B cell (primary cell): ENCODE data around the gene RGS10. TPM values are rescaled to one million over a fixed set of nuclear protein-coding genes. Genes with fewer than 3 reads are reported as not detected.

Experiments used
- ATAC-seq: fragments of 200-7000 bp; cut with Tn5 transposase; one replicate; pipeline ENCODE4 v1.10.0; 2021; ENCODE audit warnings: low read depth, mild to moderate bottlenecking, moderate number of reproducible peaks, moderate library complexity
- CTCF ChIA-PET: fragments of 350-600 bp; sonication (Branson Sonifier 250); formaldehyde crosslinking; loops from one replicate; lab custom pipeline; 2021; ENCODE audit warnings: antibody characterized with exemption, inconsistent platforms; lab: Charles Lee
- POLR2A ChIA-PET: fragments of 350-600 bp; sonication (Branson Sonifier 250); formaldehyde crosslinking; loops from one replicate; lab custom pipeline; 2021; ENCODE audit warnings: antibody characterized with exemption; lab: Charles Lee
- DNase-seq: peaks from one replicate; pipeline ENCODE4 v3.0.0; 2013
- H2AFZ ChIP-seq: 2 replicates; pipeline ENCODE4 v1.6.1; 2012; ENCODE audit warnings: mild to moderate bottlenecking, low read depth, low read length; ENCODE audit not compliant: insufficient read depth, poor library complexity, severe bottlenecking
- H3K27ac ChIP-seq, 2 donors: 1 replicate in 1 of 2; 2 replicates in 1 of 2; pipeline ENCODE4 v1.5.1; 2012 to 2013; ENCODE audit warnings: low read length in 2 of 2, mild to moderate bottlenecking in 2 of 2, moderate library complexity in 1 of 2
- H3K27me3 ChIP-seq, 4 experiments: fragments of 200-600 bp in 1 of 4; sonication (generic) in 1 of 4; replicated peaks in 1 of 4; 1 replicate in 2 of 4; 2 replicates in 2 of 4; pipeline versions ENCODE4 v1.6.1 to v1.7.0; 2013 to 2016; ENCODE audit warnings: low read length in 3 of 4, mild to moderate bottlenecking in 2 of 4, mixed read lengths in 1 of 4, moderate library complexity in 1 of 4; ENCODE audit not compliant: insufficient read depth in 4 of 4, control insufficient read depth in 3 of 4; ENCODE audit errors: control extremely low read depth in 1 of 4
- H3K36me3 ChIP-seq, 2 experiments: replicated peaks in 1 of 2; 1 replicate in 1 of 2; 2 replicates in 1 of 2; pipeline versions ENCODE4 v1.6.1 to v1.7.1; 2013; ENCODE audit warnings: low read length in 1 of 2; ENCODE audit not compliant: insufficient read depth in 2 of 2, control insufficient read depth in 1 of 2; ENCODE audit errors: control extremely low read depth in 1 of 2, extremely low read depth in 1 of 2
- H3K4me1 ChIP-seq, 2 donors: fragments of 200-600 bp in 1 of 2; sonication (generic) in 1 of 2; 1 replicate in 1 of 2; 2 replicates in 1 of 2; pipeline versions ENCODE4 v1.5.1 to v1.6.1; 2013 to 2017; ENCODE audit warnings: low read length in 2 of 2; ENCODE audit not compliant: control insufficient read depth in 2 of 2, insufficient read depth in 2 of 2
- H3K4me2 ChIP-seq: replicated peaks from 2 replicates; pipeline ENCODE3; 2012; ENCODE audit warnings: mild to moderate bottlenecking, low read depth, low read length; ENCODE audit not compliant: poor library complexity, severe bottlenecking
- H3K4me3 ChIP-seq, 5 experiments: fragments of 200-600 bp in 1 of 5; sonication (generic) in 1 of 5; 1 replicate in 3 of 5; 2 replicates in 2 of 5; pipeline versions ENCODE4 v1.5.1 to v1.7.0; 2011 to 2016; ENCODE audit warnings: low read length in 4 of 5, mild to moderate bottlenecking in 4 of 5, low read depth in 2 of 5, control low read depth in 1 of 5, moderate library complexity in 1 of 5; ENCODE audit not compliant: insufficient read depth in 1 of 5; ENCODE audit errors: control extremely low read depth in 1 of 5, extremely low read depth in 1 of 5
- H3K79me2 ChIP-seq: fragments of 200-600 bp; sonication (generic); one replicate; pipeline ENCODE4 v1.6.0; 2016; ENCODE audit warnings: low read length; ENCODE audit not compliant: control insufficient read depth, insufficient read depth
- H3K9ac ChIP-seq: fragments of 200-600 bp; sonication (generic); 2 replicates; pipeline ENCODE4 v1.6.1; 2017; ENCODE audit warnings: mild to moderate bottlenecking, low read length, moderate library complexity
- H3K9me3 ChIP-seq, 3 donors: one replicate each; pipeline versions ENCODE4 v1.6.1 to v1.7.1; 2013; ENCODE audit warnings: low read length in 2 of 3; ENCODE audit not compliant: control insufficient read depth in 2 of 3, insufficient read depth in 1 of 3; ENCODE audit errors: control extremely low read depth in 1 of 3
- H4K20me1 ChIP-seq: 2 replicates; pipeline ENCODE4 v1.6.0; 2012; ENCODE audit warnings: mild to moderate bottlenecking, low read length; ENCODE audit not compliant: insufficient read depth, control insufficient read depth, poor library complexity, severe bottlenecking
- H3K27ac Mint-ChIP-seq: one replicate; pipeline ENCODE4 v1.8.0; 2021; ENCODE audit warnings: mixed read lengths
- H3K27me3 Mint-ChIP-seq: one replicate; pipeline ENCODE4 v1.8.0; 2021; ENCODE audit warnings: mixed read lengths
- H3K4me1 Mint-ChIP-seq: one replicate; pipeline ENCODE4 v1.8.0; 2021; ENCODE audit warnings: mixed read lengths
- H3K4me3 Mint-ChIP-seq: one replicate; pipeline ENCODE4 v1.8.0; 2021; ENCODE audit warnings: mixed read lengths
- H3K9me3 Mint-ChIP-seq: one replicate; pipeline ENCODE4 v1.8.0; 2022; ENCODE audit warnings: mixed read lengths; ENCODE audit not compliant: insufficient read depth
- EZH2 ChIP-seq: IDR thresholded peaks from 2 replicates; pipeline ENCODE4 v1.6.1; 2012; ENCODE audit warnings: borderline replicate concordance, low read depth, mild to moderate bottlenecking, moderate library complexity, low read length; ENCODE audit not compliant: insufficient read depth, poor library complexity, severe bottlenecking
- WGBS: methylation state at CpG from one replicate; pipeline ENCODE4 v1.1.5; 2013; ENCODE audit warnings: missing lambda C conversion rate; ENCODE audit not compliant: insufficient coverage; 5-methylcytosine and 5-hydroxymethylcytosine counted together
- intact Hi-C: fragments of 100-400 bp; cut with micrococcal nuclease; formaldehyde crosslinking; loops from one replicate; pipeline ENCODE4 v1.10.0; 2022
- polyA plus RNA-seq: library from polyadenylated mRNA; depleted of rRNA; stranded (reverse); fragments of >200 nt; gene quantifications from 2 replicates; pipeline ENCODE4 v1.2.3, GENCODE V29; 2012
- total RNA-seq, 2 donors: library from RNA; stranded (reverse); fragments of 120-200 nt in 1 of 2; gene quantifications; 1 replicate in 1 of 2; 2 replicates in 1 of 2; pipeline versions ENCODE4 v1.2.3 to v1.2.4, GENCODE V29; 2013 to 2022
- TF ChIP-seq, protein P1 (sequence below): fragments of 200-600 bp; IDR thresholded peaks from one replicate; pipeline ENCODE4 v1.8.0; 2022; ENCODE audit warnings: antibody characterized with exemption, mild to moderate bottlenecking

Gene RGS10
- total and polyA plus RNA-seq, 2 donors (not counting 1 experiment from before 2014, with no cell fraction given) = 10.9 to 20.3 TPM

DNA sequence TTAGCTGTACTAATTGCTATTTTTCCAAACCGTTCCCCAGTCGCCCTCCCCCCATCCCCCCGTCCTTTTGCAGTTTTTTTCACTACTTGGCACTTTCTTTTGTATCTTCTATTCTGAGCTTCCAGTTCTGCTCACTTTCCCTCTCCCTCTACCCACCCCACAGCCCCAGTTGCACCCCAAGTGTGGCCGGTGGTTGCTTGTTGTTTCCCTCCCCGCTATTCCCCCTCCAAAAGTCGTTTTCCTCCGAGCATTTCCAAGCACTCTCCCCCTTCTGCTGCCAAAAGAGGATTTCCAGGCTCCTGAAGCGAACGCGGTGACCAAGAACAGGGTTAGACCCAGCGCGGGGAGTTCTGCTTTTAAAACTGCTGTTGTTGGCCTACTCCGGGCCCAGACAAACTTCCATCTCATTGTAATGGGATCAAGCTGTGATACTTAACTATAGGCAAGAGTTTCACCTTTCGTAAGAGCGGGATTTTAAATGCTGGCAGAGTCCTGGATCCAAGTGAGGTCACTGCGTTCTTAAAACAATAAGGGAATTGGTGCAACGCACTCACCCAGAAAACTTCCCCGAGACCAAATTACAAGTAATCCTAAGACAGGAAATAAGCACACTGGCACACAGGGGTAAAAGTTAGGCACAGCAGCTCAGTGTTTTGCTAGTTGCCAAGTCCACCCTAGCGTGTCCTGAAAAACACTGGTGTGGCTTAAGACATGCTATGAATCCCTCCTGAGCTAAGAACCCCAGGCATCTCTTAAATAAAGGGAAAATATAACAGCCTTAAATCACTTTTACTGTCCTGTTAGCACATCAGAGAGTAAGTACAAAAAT, 1.5 kb upstream of the RGS10 start:
- Mint-ChIP-seq H3K27me3 (peaks cover 16% of the 10 kb centered on the region), H3K4me1 (peaks cover 22% of the 10 kb centered on the region), H3K9me3 (no peaks in the 10 kb centered on the region), H3K4me3 (peak overlapping the region; percentile 95), H3K27ac (peak overlapping the region; percentile 85)
- ATAC-seq = no peak
- peaks cover 5% of the 10 kb centered on the region for H3K79me2 ChIP-seq
- H3K4me1 ChIP-seq = peaks cover 11 to 18% of the 10 kb centered on the region in 2 donors
- peak overlapping the region; percentile 84 for H2AFZ ChIP-seq
- ChIA-PET CTCF (interaction anchor here (0.6 to 3.9 kb wide), 21 partner anchors 9 to 405 kb away, joined by 3 to 37 read pairs (median 5); partner anchors contain the start of gene GRK5), POLR2A (interaction anchor here (0.6 to 1.1 kb wide), 3 partner anchors 61 to 485 kb away, joined by 3 to 16 read pairs (median 5); no protein-coding TSS in a partner anchor)
- H3K27me3 ChIP-seq = peaks cover 0 to 3% (median 0%) of the 10 kb centered on the region in 4 experiments
- intact Hi-C loops = loop anchor here (1.0 to 5.0 kb wide), 7 partner anchors 27 to 977 kb away; no protein-coding TSS in a partner anchor
- peak overlapping the region; percentile 80 for H3K4me2 ChIP-seq
- no peaks in the 10 kb centered on the region for H4K20me1 ChIP-seq
- H3K9ac ChIP-seq = peak overlapping the region; percentile 75
- H3K27ac ChIP-seq = no peak overlapping the region
- no peaks in the 10 kb centered on the region for H3K9me3 ChIP-seq
- no peaks in the 10 kb centered on the region for H3K36me3 ChIP-seq
- DNase-seq = no peak
- 81% methylated on average over 12 of the region's 19 CpGs for WGBS
- TF ChIP-seq, protein P1, sequence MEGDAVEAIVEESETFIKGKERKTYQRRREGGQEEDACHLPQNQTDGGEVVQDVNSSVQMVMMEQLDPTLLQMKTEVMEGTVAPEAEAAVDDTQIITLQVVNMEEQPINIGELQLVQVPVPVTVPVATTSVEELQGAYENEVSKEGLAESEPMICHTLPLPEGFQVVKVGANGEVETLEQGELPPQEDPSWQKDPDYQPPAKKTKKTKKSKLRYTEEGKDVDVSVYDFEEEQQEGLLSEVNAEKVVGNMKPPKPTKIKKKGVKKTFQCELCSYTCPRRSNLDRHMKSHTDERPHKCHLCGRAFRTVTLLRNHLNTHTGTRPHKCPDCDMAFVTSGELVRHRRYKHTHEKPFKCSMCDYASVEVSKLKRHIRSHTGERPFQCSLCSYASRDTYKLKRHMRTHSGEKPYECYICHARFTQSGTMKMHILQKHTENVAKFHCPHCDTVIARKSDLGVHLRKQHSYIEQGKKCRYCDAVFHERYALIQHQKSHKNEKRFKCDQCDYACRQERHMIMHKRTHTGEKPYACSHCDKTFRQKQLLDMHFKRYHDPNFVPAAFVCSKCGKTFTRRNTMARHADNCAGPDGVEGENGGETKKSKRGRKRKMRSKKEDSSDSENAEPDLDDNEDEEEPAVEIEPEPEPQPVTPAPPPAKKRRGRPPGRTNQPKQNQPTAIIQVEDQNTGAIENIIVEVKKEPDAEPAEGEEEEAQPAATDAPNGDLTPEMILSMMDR = no peak
- TF ChIP-seq EZH2 = no peak
- peak overlapping the region in 1 of 5 experiments; percentile 76 for H3K4me3 ChIP-seq
